ENCODE data around the gene TMEM51. TPM values are rescaled to one million over a fixed set of nuclear protein-coding genes. Genes with fewer than 3 reads are reported as not detected.

TMEM51 gene
- total and polyA plus RNA-seq, 2 of the 4 experiments (the other 2 are of a cell fraction): 2.7 to 10.2 TPM

- BruUV-seq (replicated peaks): no TSS peak
Observed at GRCh38 chr1:15231714-15232201, 78.2 kb downstream of the TMEM51 start.

More at GRCh38 chr1:15231714-15232201, 78.2 kb downstream of the TMEM51 start:
- in situ Hi-C loops (cut with MboI; ENCODE audit: low sequenced_read_pairs): no loop called here
- DNase-seq: no peak
- WGBS, 2 experiments (ENCODE audit: extremely low coverage in 2 of 2, insufficient read length in 1 of 2): 50% methylated on average over 2 of the region's 5 CpGs; no CpG with 5 or more reads in 1 of the 2 experiments
- Histone ChIP-seq H3K4ac (ENCODE audit: low read depth, low read length) (no peak overlapping the region), H2BK120ac (ENCODE audit: low read depth, low read length) (no peak overlapping the region), H3K56ac (ENCODE audit: extremely low read depth, insufficient read depth, low read length) (no peak overlapping the region), H3K36me3 (ENCODE audit: control insufficient read depth, insufficient read depth, low read length) (no peaks in the 10 kb centered on the region), H2AK5ac (ENCODE audit: low read depth, low read length) (no peak overlapping the region), H3K79me1 (ENCODE audit: low read depth in 1 of 2, low read length in 2 of 2) (no peaks in the 10 kb centered on the region), H3K4me3 (ENCODE audit: insufficient read depth, low read depth, low read length) (no peak overlapping the region), H4K5ac (ENCODE audit: low read depth, low read length) (no peak overlapping the region), H2BK5ac (ENCODE audit: low read depth, low read length, poor library complexity, severe bottlenecking) (no peak overlapping the region), H3K27me3 (ENCODE audit: control insufficient read depth, insufficient read depth, low read length) (no peaks in the 10 kb centered on the region), H4K8ac (ENCODE audit: low read depth in 2 of 2, low read length in 2 of 2) (no peak overlapping the region), H3K18ac (ENCODE audit: low read depth, low read length) (no peak overlapping the region), H4K91ac (ENCODE audit: insufficient read depth, low read depth, low read length) (no peak overlapping the region), H3K14ac (replicated peaks; ENCODE audit: low read depth, low read length) (no peak overlapping the region), H2AK9ac (replicated peaks; ENCODE audit: low read depth, low read length, poor library complexity) (no peak overlapping the region), H2BK20ac (ENCODE audit: low read depth, low read length) (no peak overlapping the region), H3K23ac (ENCODE audit: low read depth, low read length) (no peak overlapping the region), H3K9ac (ENCODE audit: low read depth, low read length) (no peak overlapping the region), H3K4me1 (ENCODE audit: control insufficient read depth, insufficient read depth, low read length) (no peaks in the 10 kb centered on the region), H3K9me3 (ENCODE audit: control insufficient read depth, insufficient read depth, low read length) (no peaks in the 10 kb centered on the region), H3K4me2 (ENCODE audit: low read depth, low read length) (no peak overlapping the region), H2AFZ (replicated peaks; ENCODE audit: low read length, poor library complexity) (no peak overlapping the region), H4K20me1 (ENCODE audit: insufficient read depth, low read length) (no peaks in the 10 kb centered on the region), H2BK15ac (ENCODE audit: low read depth, low read length) (no peak overlapping the region), H3K27ac (ENCODE audit: insufficient read depth, low read length) (no peak overlapping the region), H3K9me1 (ENCODE audit: insufficient read depth, low read length) (no peaks in the 10 kb centered on the region)
- intact Hi-C loops (cut with micrococcal nuclease): no loop called here
- dilution Hi-C loops (cut with HindIII; ENCODE audit: low sequenced_read_pairs, unreplicated experiment): no loop called here
- no peak for ATAC-seq (ENCODE audit: low read depth)
- ChIA-PET POLR2A (ENCODE audit: unreplicated experiment) (no interaction called here), CTCF (interaction anchor here (1.5 kb wide), 1 partner anchor 11 kb away, joined by 3 read pairs; no protein-coding TSS in a partner anchor)
- TF ChIP-seq RAD21 (IDR thresholded peaks at IDR 0.05; ENCODE audit: low read length) (no peak), NFE2L2 (IDR thresholded peaks at IDR 0.05; ENCODE audit: low read depth, low read length) (no peak), CEBPB (IDR thresholded peaks at IDR 0.05; ENCODE audit: low read depth, low read length) (no peak), MXI1 (IDR thresholded peaks at IDR 0.05; ENCODE audit: borderline replicate concordance, low read depth, low read length) (no peak), BHLHE40 (IDR thresholded peaks at IDR 0.05; ENCODE audit: low read depth, low read length) (no peak), RCOR1 (IDR thresholded peaks at IDR 0.05; ENCODE audit: insufficient replicate concordance, low read length) (no peak), POLR2A (IDR thresholded peaks at IDR 0.05; ENCODE audit: low read depth, low read length) (no peak), MAFK (IDR thresholded peaks at IDR 0.05; ENCODE audit: low read depth, low read length) (no peak), MAZ (IDR thresholded peaks at IDR 0.05; ENCODE audit: borderline replicate concordance, low read depth, low read length) (no peak), CTCF (conservative IDR thresholded peaks at IDR 0.05; ENCODE audit: low read depth, low read length) (no peak), FOS (IDR thresholded peaks at IDR 0.05; ENCODE audit: low read depth, low read length) (no peak), SMC3 (IDR thresholded peaks at IDR 0.05; ENCODE audit: low read depth, low read length) (no peak), CHD1 (IDR thresholded peaks at IDR 0.05; ENCODE audit: low read depth, low read length) (no peak), ELK1 (IDR thresholded peaks at IDR 0.05; ENCODE audit: borderline replicate concordance, low read depth, low read length) (no peak)
- TF ChIP-seq, protein P1, sequence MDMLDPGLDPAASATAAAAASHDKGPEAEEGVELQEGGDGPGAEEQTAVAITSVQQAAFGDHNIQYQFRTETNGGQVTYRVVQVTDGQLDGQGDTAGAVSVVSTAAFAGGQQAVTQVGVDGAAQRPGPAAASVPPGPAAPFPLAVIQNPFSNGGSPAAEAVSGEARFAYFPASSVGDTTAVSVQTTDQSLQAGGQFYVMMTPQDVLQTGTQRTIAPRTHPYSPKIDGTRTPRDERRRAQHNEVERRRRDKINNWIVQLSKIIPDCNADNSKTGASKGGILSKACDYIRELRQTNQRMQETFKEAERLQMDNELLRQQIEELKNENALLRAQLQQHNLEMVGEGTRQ (IDR thresholded peaks at IDR 0.05; ENCODE audit: low read depth, low read length): no peak

Data from IMR-90 (cell line).